GM12891 (cell line): ENCODE data around the gene ST8SIA2.

Experiments used
- DNase-seq: peaks from one replicate; pipeline ENCODE4 v3.0.0; 2011; ENCODE audit warnings: low spot score; ENCODE audit not compliant: insufficient read length
- FAIRE-seq: peaks from 2 replicates; lab custom pipeline; 2011; peaks lifted over from hg19 to GRCh38; lab: Jason Lieb, UNC
- PAX5 ChIP-seq: IDR thresholded peaks from 2 replicates; pipeline ENCODE4 v1.6.1; 2011; ENCODE audit warnings: low read length, moderate library complexity, mild to moderate bottlenecking; ENCODE audit not compliant: insufficient read depth, severe bottlenecking
- POLR2A ChIP-seq: IDR thresholded peaks from 2 replicates; pipeline ENCODE4 v1.6.1; 2011; ENCODE audit warnings: low read depth, low read length, control low read depth
- POLR2AphosphoS5 ChIP-seq: IDR thresholded peaks from 2 replicates; pipeline ENCODE4 v1.6.1; 2011; ENCODE audit warnings: low read depth, low read length, control low read depth
- POU2F2 ChIP-seq: IDR thresholded peaks from 2 replicates; pipeline ENCODE4 v1.6.1; 2011; ENCODE audit warnings: low read depth, mild to moderate bottlenecking, control low read depth, low read length, moderate library complexity
- SPI1 ChIP-seq: IDR thresholded peaks from 2 replicates; pipeline ENCODE4 v1.6.1; 2011; ENCODE audit warnings: low read depth, low read length, control low read depth
- TAF1 ChIP-seq: IDR thresholded peaks from 2 replicates; pipeline ENCODE4 v1.6.1; 2011; ENCODE audit warnings: low read depth, low read length, control low read depth

The ST8SIA2 gene

GRCh38 chr15:92375057-92375456, 18.6 kb upstream of the ST8SIA2 start:
- no peak for TF ChIP-seq TAF1
- no peak for TF ChIP-seq SPI1
- TF ChIP-seq POLR2A: no peak
- no peak for TF ChIP-seq POLR2AphosphoS5
- no peak for TF ChIP-seq PAX5
- TF ChIP-seq POU2F2: no peak
- FAIRE-seq (no peak), DNase-seq (no peak)

- DNase-seq: no peak
- no peak for FAIRE-seq
- no peak for TF ChIP-seq POU2F2
Observed at GRCh38 chr15:92376109-92376508, 17.6 kb upstream of the ST8SIA2 start.

GRCh38 chr15:92377083-92377789, 16.4 kb upstream of the ST8SIA2 start:
- no peak for DNase-seq
- no peak for FAIRE-seq
- TF ChIP-seq TAF1: no peak
- TF ChIP-seq POLR2A: no peak
- no peak for TF ChIP-seq PAX5
- no peak for TF ChIP-seq SPI1
- TF ChIP-seq POLR2AphosphoS5: no peak
- no peak for TF ChIP-seq POU2F2

- TF ChIP-seq SPI1 (no peak), POLR2AphosphoS5 (no peak)
- peak; percentile 13 for FAIRE-seq
- no peak for DNase-seq
Observed at GRCh38 chr15:92383519-92384324, 10.0 kb upstream of the ST8SIA2 start.

- TF ChIP-seq POU2F2: no peak
- no peak for TF ChIP-seq PAX5
- no peak for TF ChIP-seq POLR2AphosphoS5
- no peak for TF ChIP-seq POLR2A
- TF ChIP-seq SPI1: no peak
- no peak for DNase-seq
- no peak for FAIRE-seq
Observed at GRCh38 chr15:92384381-92384780, 9.3 kb upstream of the ST8SIA2 start.

GRCh38 chr15:92385096-92385495, 8.6 kb upstream of the ST8SIA2 start:
- no peak for TF ChIP-seq POLR2AphosphoS5
- no peak for DNase-seq

GRCh38 chr15:92391640-92392039, 2.0 kb upstream of the ST8SIA2 start:
- no peak for DNase-seq
- peak; percentile 5 for FAIRE-seq
- TF ChIP-seq TAF1: no peak
- TF ChIP-seq PAX5: no peak
- TF ChIP-seq POLR2A: no peak

More at GRCh38 chr15:92385096-92385495, 8.6 kb upstream of the ST8SIA2 start:
- no peak for FAIRE-seq

GRCh38 chr15:92392462-92392861, 1.2 kb upstream of the ST8SIA2 start:
- TF ChIP-seq POLR2AphosphoS5: no peak
- no peak for TF ChIP-seq POU2F2
- no peak for TF ChIP-seq POLR2A
- TF ChIP-seq SPI1: no peak
- TF ChIP-seq PAX5: no peak
- no peak for TF ChIP-seq TAF1
- FAIRE-seq (no peak), DNase-seq (no peak)

GRCh38 chr15:92393980-92394308, 263 bp downstream of the ST8SIA2 start:
- TF ChIP-seq POLR2A: no peak
- no peak for TF ChIP-seq POU2F2
- no peak for TF ChIP-seq PAX5
- TF ChIP-seq TAF1: no peak
- TF ChIP-seq POLR2AphosphoS5: no peak
- TF ChIP-seq SPI1: no peak
- no peak for FAIRE-seq
- no peak for DNase-seq

- no peak for TF ChIP-seq PAX5
- TF ChIP-seq POU2F2: no peak
- TF ChIP-seq POLR2A: no peak
- TF ChIP-seq SPI1: no peak
- TF ChIP-seq TAF1: no peak
- TF ChIP-seq POLR2AphosphoS5: no peak
- DNase-seq (no peak), FAIRE-seq (no peak)
Observed at GRCh38 chr15:92394309-92395097, 822 bp downstream of the ST8SIA2 start.
